H1 (cell line): ENCODE results near the gene CENPP. TPM values are rescaled to one million over a fixed set of nuclear protein-coding genes. Genes with fewer than 3 reads are reported as not detected.

Source experiments
- CTCF ChIA-PET: fragments of 300-600 bp; sonication (Branson Sonifier 250); formaldehyde crosslinking; loops from one replicate; lab custom pipeline; 2021; ENCODE audit not compliant: partially characterized antibody; lab: Charles Lee
- POLR2A ChIA-PET: fragments of 300-600 bp; sonication (Branson Sonifier 250); formaldehyde crosslinking; loops from one replicate; lab custom pipeline; 2021; ENCODE audit warnings: inconsistent platforms; ENCODE audit not compliant: partially characterized antibody; lab: Charles Lee
- DNase-seq, 2 experiments: peaks; one replicate each; pipeline versions ENCODE4 v3.0.0 to v3.0.0-alpha.2; 2010 to 2022; ENCODE audit warnings: low spot score in 2 of 2, low read depth in 1 of 2, mixed read lengths in 1 of 2
- FAIRE-seq: peaks from 2 replicates; lab custom pipeline; 2011; peaks lifted over from hg19 to GRCh38; lab: Jason Lieb, UNC
- H2AFZ ChIP-seq: 2 replicates; pipeline ENCODE4 v1.8.1; 2012; ENCODE audit warnings: low read length, inconsistent platforms
- H2AK5ac ChIP-seq: 2 replicates; pipeline ENCODE4 v1.6.1; 2013; ENCODE audit warnings: low read depth, low read length
- H2BK120ac ChIP-seq: replicated peaks from 2 replicates; pipeline ENCODE3; 2013; ENCODE audit warnings: low read depth, low read length, inconsistent platforms
- H2BK12ac ChIP-seq: 2 replicates; pipeline ENCODE4 v1.6.1; 2013; ENCODE audit warnings: low read depth, low read length
- H2BK15ac ChIP-seq: 2 replicates; pipeline ENCODE4 v1.6.1; 2013; ENCODE audit warnings: low read length
- H2BK20ac ChIP-seq: 2 replicates; pipeline ENCODE4 v1.6.1; 2013; ENCODE audit warnings: low read length
- H2BK5ac ChIP-seq: 2 replicates; pipeline ENCODE4 v1.6.1; 2013; ENCODE audit warnings: low read depth, low read length
- H3K14ac ChIP-seq: 2 replicates; pipeline ENCODE4 v1.6.1; 2013; ENCODE audit warnings: inconsistent platforms; ENCODE audit not compliant: insufficient read length
- H3K18ac ChIP-seq: 2 replicates; pipeline ENCODE4 v1.6.1; 2013; ENCODE audit warnings: low read length; ENCODE audit errors: extremely low read depth
- H3K23ac ChIP-seq: 2 replicates; pipeline ENCODE4 v1.6.1; 2013; ENCODE audit warnings: inconsistent platforms; ENCODE audit not compliant: insufficient read length
- H3K23me2 ChIP-seq: 2 replicates; pipeline ENCODE4 v1.6.1; 2013; ENCODE audit warnings: low read depth, low read length
- H3K27ac ChIP-seq: 2 replicates; pipeline ENCODE4 v1.6.1; 2011; ENCODE audit warnings: low read depth, low read length, inconsistent platforms
- H3K27me3 ChIP-seq, 4 experiments: replicated peaks in 1 of 4; 1 replicate in 1 of 4; 2 replicates in 3 of 4; pipeline versions ENCODE4 v1.6.1 to v1.8.1; 2011 to 2013; ENCODE audit warnings: low read length in 3 of 4, mild to moderate bottlenecking in 3 of 4, inconsistent platforms in 2 of 4, mixed read lengths in 2 of 4, moderate library complexity in 1 of 4; ENCODE audit not compliant: control insufficient read depth in 3 of 4, insufficient read depth in 3 of 4; ENCODE audit errors: extremely low read depth in 1 of 4
- H3K36me3 ChIP-seq, 4 experiments: 2 replicates each; pipeline versions ENCODE4 v1.6.1 to v1.8.1; 2011 to 2013; ENCODE audit warnings: mild to moderate bottlenecking in 4 of 4, low read length in 3 of 4, moderate library complexity in 2 of 4, control low read depth in 1 of 4, inconsistent platforms in 1 of 4; ENCODE audit not compliant: insufficient read depth in 4 of 4, control insufficient read depth in 2 of 4
- H3K4ac ChIP-seq: replicated peaks from 2 replicates; pipeline ENCODE3; 2013; ENCODE audit warnings: low read length, low read depth, mixed read lengths, inconsistent platforms; ENCODE audit not compliant: insufficient read length
- H3K4me1 ChIP-seq, 4 experiments: replicated peaks in 1 of 4; 1 replicate in 1 of 4; 2 replicates in 3 of 4; pipeline versions ENCODE4 v1.6.1 to v1.8.1; 2011 to 2013; ENCODE audit warnings: low read length in 3 of 4, inconsistent platforms in 2 of 4, mixed read lengths in 1 of 4; ENCODE audit not compliant: insufficient read depth in 4 of 4, control insufficient read depth in 3 of 4
- H3K4me2 ChIP-seq, 2 experiments: 2 replicates each; pipeline versions ENCODE4 v1.6.1 to v1.8.1; 2011 to 2013; ENCODE audit warnings: low read depth in 2 of 2, low read length in 2 of 2, control low read depth in 1 of 2, inconsistent platforms in 1 of 2, mild to moderate bottlenecking in 1 of 2; ENCODE audit not compliant: insufficient read depth in 1 of 2
- H3K4me3 ChIP-seq, 4 experiments: fragments of 200-600, 300-600 bp in 1 of 4; sonication (generic), shearing (Covaris generic), sonication (Bioruptor Twin) in 1 of 4; 2 replicates each; pipeline versions ENCODE4 v1.5.1 to v1.8.1; 2011 to 2016; ENCODE audit warnings: low read length in 4 of 4, low read depth in 3 of 4, control low read depth in 2 of 4, inconsistent platforms in 2 of 4, mild to moderate bottlenecking in 2 of 4, mixed read lengths in 1 of 4, moderate library complexity in 1 of 4; ENCODE audit not compliant: insufficient read depth in 2 of 4; ENCODE audit errors: extremely low read depth in 1 of 4
- H3K56ac ChIP-seq: replicated peaks from 2 replicates; pipeline ENCODE3; 2013; ENCODE audit warnings: low read depth, mild to moderate bottlenecking, mixed read lengths, low read length, inconsistent platforms; ENCODE audit not compliant: insufficient read length
- H3K79me1 ChIP-seq: 2 replicates; pipeline ENCODE4 v1.6.1; 2013; ENCODE audit warnings: low read depth, low read length, control low read depth
- H3K79me2 ChIP-seq, 2 experiments: 2 replicates each; pipeline versions ENCODE4 v1.6.1 to v1.8.1; 2012 to 2013; ENCODE audit warnings: low read length in 2 of 2, mild to moderate bottlenecking in 2 of 2, inconsistent platforms in 1 of 2; ENCODE audit not compliant: insufficient read depth in 2 of 2, control insufficient read depth in 1 of 2
- H3K9ac ChIP-seq, 4 experiments: replicated peaks in 1 of 4; 1 replicate in 1 of 4; 2 replicates in 3 of 4; pipeline versions ENCODE4 v1.6.1 to v1.8.1; 2011 to 2013; ENCODE audit warnings: low read depth in 3 of 4, low read length in 3 of 4, control low read depth in 2 of 4, mild to moderate bottlenecking in 2 of 4, moderate library complexity in 2 of 4, inconsistent platforms in 1 of 4; ENCODE audit errors: extremely low read depth in 1 of 4
- H3K9me3 ChIP-seq, 2 experiments: 2 replicates each; pipeline versions ENCODE4 v1.6.1 to v1.8.1; 2012 to 2013; ENCODE audit warnings: mild to moderate bottlenecking in 2 of 2, moderate library complexity in 2 of 2, control low read depth in 1 of 2, inconsistent platforms in 1 of 2, low read depth in 1 of 2, low read length in 1 of 2, mixed read lengths in 1 of 2; ENCODE audit not compliant: insufficient read depth in 2 of 2
- H4K20me1 ChIP-seq, 2 experiments: replicated peaks in 1 of 2; 2 replicates each; pipeline versions ENCODE3 to v1.8.1; 2011 to 2013; ENCODE audit warnings: inconsistent platforms in 2 of 2, low read length in 2 of 2, mild to moderate bottlenecking in 1 of 2; ENCODE audit not compliant: insufficient read depth in 2 of 2, control insufficient read depth in 1 of 2
- H4K5ac ChIP-seq: 2 replicates; pipeline ENCODE4 v1.6.1; 2013; ENCODE audit warnings: low read length, low read depth, mixed read lengths, inconsistent platforms; ENCODE audit not compliant: insufficient read length
- H4K8ac ChIP-seq: 2 replicates; pipeline ENCODE4 v1.8.0; 2013; ENCODE audit warnings: mild to moderate bottlenecking, moderate library complexity, low read length, inconsistent platforms; ENCODE audit not compliant: insufficient read depth; ENCODE audit errors: extremely low read depth
- H4K91ac ChIP-seq: replicated peaks from 2 replicates; pipeline ENCODE3; 2013; ENCODE audit warnings: low read length, mixed read lengths, inconsistent platforms; ENCODE audit not compliant: insufficient read length
- BRCA1 ChIP-seq: IDR thresholded peaks from 2 replicates; pipeline ENCODE4 v1.6.1; 2012; ENCODE audit warnings: low read depth, low read length, improper control_type of control experiment
- CTCF ChIP-seq, 3 experiments: IDR thresholded peaks; 1 replicate in 2 of 3; 2 replicates in 1 of 3; pipeline versions ENCODE4 v1.5.1 to v1.6.1; 2011; ENCODE audit warnings: low read length in 3 of 3, mild to moderate bottlenecking in 3 of 3, inconsistent platforms in 2 of 3, low read depth in 1 of 3, moderate library complexity in 1 of 3; ENCODE audit not compliant: insufficient read depth in 1 of 3; ENCODE audit errors: control extremely low read depth in 1 of 3
- RAD21 ChIP-seq, 2 experiments: IDR thresholded peaks in 1 of 2; conservative IDR thresholded peaks in 1 of 2; 2 replicates each; pipeline ENCODE4 v1.6.1; 2011; ENCODE audit warnings: low read depth in 2 of 2, low read length in 2 of 2, improper control_type of control experiment in 1 of 2, inconsistent platforms in 1 of 2, mild to moderate bottlenecking in 1 of 2, moderate library complexity in 1 of 2
- WGBS, 2 experiments: shearing (Covaris generic) in 1 of 2; methylation state at CpG; one replicate each; pipeline versions ENCODE4 v1.1.6 to v1.1.7; 2013 to 2015; ENCODE audit warnings: low lambda C conversion rate in 2 of 2, mixed read lengths in 2 of 2, inconsistent platforms in 1 of 2, low coverage in 1 of 2, missing lambda C conversion rate in 1 of 2; ENCODE audit not compliant: insufficient replicate concordance in 2 of 2, insufficient coverage in 1 of 2, insufficient read length in 1 of 2; ENCODE audit errors: extremely low coverage in 1 of 2, missing lambda C conversion rate in 1 of 2; 5-methylcytosine and 5-hydroxymethylcytosine counted together
- polyA plus RNA-seq, 7 experiments: library from polyadenylated mRNA; depleted of rRNA in 3 of 7; stranded (reverse) in 5 of 7; unstranded in 2 of 7; fragments of >200 nt in 5 of 7; fragments of 200-250 nt in 2 of 7; gene quantifications; 1 replicate in 5 of 7; 2 replicates in 1 of 7; 4 replicates in 1 of 7; pipeline versions ENCODE4 v1.2.1 to v1.2.3, GENCODE V29; 2011 to 2013; ENCODE audit warnings: missing spikeins in 2 of 7, mixed read lengths in 2 of 7
- total RNA-seq: library from RNA; stranded (reverse); fragmentation: NEBNext Ultra II Directional; extraction: Animal tissue kit (Norgen Biotek cat#: 25700); gene quantifications from 2 replicates; pipeline ENCODE4 v1.2.1, GENCODE V29; 2021

CENPP gene
- total and polyA plus RNA-seq, 2 of the 8 experiments (the other 6 are each of a cell fraction or from before 2014, with no cell fraction given) = 2.7 to 10.8 TPM

GRCh38 chr9:92649007-92649406 is 323.3 kb downstream of the CENPP start:
- Histone ChIP-seq H3K18ac (no peak overlapping the region), H3K27me3 (no peaks in the 10 kb centered on the region), H3K9me3 (no peaks in the 10 kb centered on the region), H3K79me2 (no peaks in the 10 kb centered on the region), H3K23ac (no peak overlapping the region), H3K4ac (no peak overlapping the region), H3K36me3 (peaks cover 0 to 17% (median 2%) of the 10 kb centered on the region in 4 experiments; a peak in 4 of 8 replicates), H2BK15ac (no peak overlapping the region), H3K27ac (no peak overlapping the region), H3K4me1 (no peaks in the 10 kb centered on the region), H3K14ac (no peak overlapping the region), H4K20me1 (peaks cover 4 to 5% of the 10 kb centered on the region in 2 experiments), H3K56ac (no peak overlapping the region), H4K5ac (no peak overlapping the region), H2AK5ac (no peak overlapping the region), H2BK12ac (no peak overlapping the region), H2BK120ac (no peak overlapping the region), H3K9ac (no peak overlapping the region), H3K79me1 (no peaks in the 10 kb centered on the region; the same call in 1 of the 2 replicates), H2BK20ac (no peak overlapping the region), H3K23me2 (no peaks in the 10 kb centered on the region), H2AFZ (no peak overlapping the region), H3K4me2 (no peak overlapping the region), H2BK5ac (no peak overlapping the region), H4K91ac (no peak overlapping the region), H4K8ac (no peak overlapping the region), H3K4me3 (no peak overlapping the region)
- ChIA-PET CTCF (interaction anchor here (0.8 to 2.0 kb wide), 6 partner anchors 9 to 144 kb away, joined by 3 to 8 read pairs (median 4); no protein-coding TSS in a partner anchor), POLR2A (interaction anchor here (1.2 kb wide), 1 partner anchor 58 kb away, joined by 4 read pairs; no protein-coding TSS in a partner anchor)
- FAIRE-seq (no peak), DNase-seq (no peak)
- TF ChIP-seq CTCF (IDR thresholded peaks at IDR 0.05; ENCODE audit: control extremely low read depth in 1 of 3, insufficient read depth in 1 of 3, low read depth in 1 of 3, low read length in 3 of 3) = peak in 1 of 3 experiments; percentile 9; a peak in 1 of 4 replicates
- TF ChIP-seq RAD21 (IDR thresholded peaks at IDR 0.05 in 1 of 2, conservative IDR thresholded peaks at IDR 0.05 in 1 of 2; ENCODE audit: low read depth in 2 of 2, low read length in 2 of 2) = peak; percentile 18 to 29; a peak in 3 of 4 replicates
- no peak for TF ChIP-seq BRCA1
- 88% methylated on average over 2 of the region's 5 CpGs; no CpG with 5 or more reads in 1 of the 2 experiments for WGBS, 2 experiments
